ENCODE data around the gene RPTOR.

The RPTOR gene

DNA sequence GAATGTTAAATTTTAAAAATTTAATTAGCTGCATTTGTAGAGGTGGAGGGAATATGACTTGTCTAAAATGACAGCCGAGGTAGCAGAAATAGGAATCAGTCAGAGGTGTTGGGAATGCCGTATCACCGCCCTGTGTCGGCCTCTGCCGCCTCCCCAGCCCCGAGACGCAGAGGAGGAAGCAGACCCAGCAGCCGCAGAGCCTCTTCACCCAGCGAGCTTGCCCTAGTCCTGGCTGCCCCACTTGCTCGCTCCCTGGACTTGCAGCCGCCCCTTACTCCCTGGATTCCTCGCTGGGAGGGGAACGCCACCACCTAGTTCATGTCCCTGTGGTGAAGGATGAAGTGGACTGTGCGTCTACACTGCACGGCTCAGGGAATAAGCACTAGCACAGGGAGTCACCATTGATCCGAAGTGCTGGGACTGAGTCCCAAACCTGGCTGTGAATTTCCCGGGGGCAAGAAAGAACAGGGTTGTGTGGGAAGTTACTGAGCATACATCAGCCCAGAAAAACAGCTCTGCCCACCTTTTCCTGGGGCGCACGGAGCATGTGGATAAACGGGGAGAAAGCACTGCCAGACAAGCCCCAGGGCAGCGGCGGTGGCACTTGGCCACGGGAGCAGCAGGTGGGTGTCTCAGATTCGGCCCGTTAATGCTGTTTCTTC is 76.8 kb downstream of the RPTOR start:
- H3K23ac ChIP-seq (ENCODE audit: low read depth, low read length, poor library complexity) = no peak overlapping the region
- no peak overlapping the region for H3K14ac ChIP-seq (ENCODE audit: low read length)
- WGBS, 2 donors (ENCODE audit: extremely low coverage in 2 of 2, insufficient read length in 2 of 2, insufficient replicate concordance in 1 of 2) = no CpG with 5 or more reads among the region's 25 CpGs
- no peak overlapping the region for H2BK120ac ChIP-seq (ENCODE audit: low read depth, low read length)
- H2BK12ac ChIP-seq (ENCODE audit: low read length) = no peak overlapping the region
- H2AFZ ChIP-seq (ENCODE audit: low read length) = no peak overlapping the region
- no peak overlapping the region for H2BK5ac ChIP-seq (ENCODE audit: low read length)
- no peak overlapping the region for H2BK15ac ChIP-seq (ENCODE audit: low read length)
- H3K36me3 ChIP-seq (replicated peaks in 1 of 2; ENCODE audit: control insufficient read depth in 2 of 2, insufficient read depth in 2 of 2, low read length in 2 of 2) = peaks cover 0 to 5% of the 10 kb centered on the region in 2 donors
- no peak overlapping the region for H4K91ac ChIP-seq (ENCODE audit: low read depth, low read length, poor library complexity)
- H3K79me1 ChIP-seq (ENCODE audit: low read depth, low read length) = peaks cover 2% of the 10 kb centered on the region
- no peak overlapping the region for H3K27ac ChIP-seq (replicated peaks; ENCODE audit: low read length)
- peaks cover 0 to 2% of the 10 kb centered on the region in 2 donors for H3K4me1 ChIP-seq (ENCODE audit: control insufficient read depth in 2 of 2, insufficient read depth in 1 of 2, low read depth in 1 of 2, low read length in 2 of 2)
- H2AK5ac ChIP-seq (ENCODE audit: low read depth, low read length) = no peak overlapping the region
- no peak overlapping the region for H4K8ac ChIP-seq (ENCODE audit: low read depth, low read length)
- H3K27me3 ChIP-seq (ENCODE audit: control insufficient read depth in 3 of 3, insufficient read depth in 3 of 3, low read depth in 1 of 3, low read length in 3 of 3) = no peaks in the 10 kb centered on the region
- no peak for DNase-seq (ENCODE audit: low spot score)
- no peak overlapping the region for H3K4ac ChIP-seq (ENCODE audit: low read length)
- no peak overlapping the region for H3K18ac ChIP-seq (ENCODE audit: low read length)
- H3K4me2 ChIP-seq (ENCODE audit: insufficient read depth, low read length, poor library complexity, severe bottlenecking) = no peak overlapping the region
- no peak overlapping the region for H3K9ac ChIP-seq (ENCODE audit: low read depth, low read length, poor library complexity)
- H3K4me3 ChIP-seq (ENCODE audit: low read length in 2 of 2) = no peak overlapping the region
- H3K9me3 ChIP-seq (replicated peaks in 1 of 2; ENCODE audit: control insufficient read depth in 2 of 2, insufficient read depth in 1 of 2, low read depth in 1 of 2, low read length in 2 of 2) = peaks cover 0 to 2% of the 10 kb centered on the region in 2 donors

DNA sequence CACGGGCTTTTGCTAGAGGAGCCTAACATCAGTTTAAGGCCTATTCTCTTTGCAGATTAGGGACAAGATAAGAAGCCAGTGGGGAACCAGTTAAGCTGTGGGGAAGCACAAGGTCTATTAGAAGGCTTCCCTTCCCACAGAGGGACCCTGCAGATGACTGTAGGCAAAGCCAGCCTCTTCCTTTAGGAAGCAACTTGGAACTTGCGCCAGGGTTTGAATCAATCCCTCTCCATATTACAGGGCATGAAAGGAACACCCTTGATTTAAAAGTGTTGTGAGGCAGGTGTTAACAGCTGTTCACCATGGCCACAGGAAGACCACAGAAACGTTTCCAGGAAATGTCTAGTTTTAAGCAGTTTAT is 77.3 kb downstream of the RPTOR start:
- H3K4me2 ChIP-seq (ENCODE audit: insufficient read depth, low read length, poor library complexity, severe bottlenecking) = no peak overlapping the region
- H3K27me3 ChIP-seq (ENCODE audit: control insufficient read depth in 3 of 3, insufficient read depth in 3 of 3, low read depth in 1 of 3, low read length in 3 of 3) = no peaks in the 10 kb centered on the region
- no peak overlapping the region for H3K23ac ChIP-seq (ENCODE audit: low read depth, low read length, poor library complexity)
- H3K79me1 ChIP-seq (ENCODE audit: low read depth, low read length) = peaks cover 2% of the 10 kb centered on the region
- H3K9ac ChIP-seq (ENCODE audit: low read depth, low read length, poor library complexity) = no peak overlapping the region
- no peak overlapping the region for H2BK12ac ChIP-seq (ENCODE audit: low read length)
- no peak overlapping the region for H3K14ac ChIP-seq (ENCODE audit: low read length)
- H2BK15ac ChIP-seq (ENCODE audit: low read length) = no peak overlapping the region
- H3K18ac ChIP-seq (ENCODE audit: low read length) = no peak overlapping the region
- peaks cover 0 to 2% of the 10 kb centered on the region in 2 donors for H3K9me3 ChIP-seq (replicated peaks in 1 of 2; ENCODE audit: control insufficient read depth in 2 of 2, insufficient read depth in 1 of 2, low read depth in 1 of 2, low read length in 2 of 2)
- H4K91ac ChIP-seq (ENCODE audit: low read depth, low read length, poor library complexity) = no peak overlapping the region
- H3K4ac ChIP-seq (ENCODE audit: low read length) = no peak overlapping the region
- no peak overlapping the region for H2AK5ac ChIP-seq (ENCODE audit: low read depth, low read length)
- H3K4me1 ChIP-seq (ENCODE audit: control insufficient read depth in 2 of 2, insufficient read depth in 1 of 2, low read depth in 1 of 2, low read length in 2 of 2) = peaks cover 0 to 2% of the 10 kb centered on the region in 2 donors
- no CpG with 5 or more reads among the region's 3 CpGs for WGBS, 2 donors (ENCODE audit: extremely low coverage in 2 of 2, insufficient read length in 2 of 2, insufficient replicate concordance in 1 of 2)
- no peak overlapping the region for H2BK120ac ChIP-seq (ENCODE audit: low read depth, low read length)
- H4K8ac ChIP-seq (ENCODE audit: low read depth, low read length) = no peak overlapping the region
- no peak overlapping the region for H2AFZ ChIP-seq (ENCODE audit: low read length)
- no peak overlapping the region for H3K27ac ChIP-seq (replicated peaks; ENCODE audit: low read length)
- no peak overlapping the region for H2BK5ac ChIP-seq (ENCODE audit: low read length)
- no peak for DNase-seq (ENCODE audit: low spot score)
- H3K36me3 ChIP-seq (replicated peaks in 1 of 2; ENCODE audit: control insufficient read depth in 2 of 2, insufficient read depth in 2 of 2, low read length in 2 of 2) = peaks cover 0 to 9% of the 10 kb centered on the region in 2 donors
- no peak overlapping the region for H3K4me3 ChIP-seq (ENCODE audit: low read length in 2 of 2)

DNA sequence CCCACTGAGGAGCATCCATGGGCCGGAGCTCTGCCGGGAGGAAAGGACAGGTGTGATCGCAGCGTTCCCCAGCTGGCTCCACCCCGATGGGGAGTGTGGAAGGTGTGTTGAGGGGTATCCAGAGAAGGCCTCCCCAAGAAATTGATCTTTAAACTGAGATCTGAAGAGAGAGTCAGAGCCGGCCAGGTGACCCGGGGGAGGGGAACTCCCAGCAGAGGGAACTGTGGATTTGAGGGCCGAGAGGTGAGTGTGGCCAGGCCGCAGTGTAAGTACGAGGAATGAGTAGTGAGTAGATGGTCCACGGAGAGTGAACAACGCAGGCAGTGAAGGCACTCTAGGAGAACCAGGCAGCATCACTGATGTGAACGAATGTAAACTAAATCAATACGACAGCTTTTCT is 80.2 kb downstream of the RPTOR start:
- Histone ChIP-seq H3K23ac (ENCODE audit: low read depth, low read length, poor library complexity) (no peak overlapping the region), H3K79me1 (ENCODE audit: low read depth, low read length) (peaks cover 2% of the 10 kb centered on the region), H2BK5ac (ENCODE audit: low read length) (no peak overlapping the region), H3K9ac (ENCODE audit: low read depth, low read length, poor library complexity) (no peak overlapping the region), H2BK120ac (ENCODE audit: low read depth, low read length) (no peak overlapping the region), H3K27me3 (ENCODE audit: control insufficient read depth in 3 of 3, insufficient read depth in 3 of 3, low read depth in 1 of 3, low read length in 3 of 3) (no peaks in the 10 kb centered on the region), H4K8ac (ENCODE audit: low read depth, low read length) (no peak overlapping the region), H3K4ac (ENCODE audit: low read length) (no peak overlapping the region), H3K36me3 (replicated peaks in 1 of 2; ENCODE audit: control insufficient read depth in 2 of 2, insufficient read depth in 2 of 2, low read length in 2 of 2) (peaks cover 0 to 14% of the 10 kb centered on the region in 2 donors), H3K18ac (ENCODE audit: low read length) (no peak overlapping the region), H4K91ac (ENCODE audit: low read depth, low read length, poor library complexity) (no peak overlapping the region), H3K4me2 (ENCODE audit: insufficient read depth, low read length, poor library complexity, severe bottlenecking) (no peak overlapping the region), H3K4me3 (ENCODE audit: low read length in 2 of 2) (peak overlapping the region in 1 of 2 donors; percentile 32), H3K4me1 (ENCODE audit: control insufficient read depth in 2 of 2, insufficient read depth in 1 of 2, low read depth in 1 of 2, low read length in 2 of 2) (peaks cover 0 to 2% of the 10 kb centered on the region in 2 donors), H2BK12ac (ENCODE audit: low read length) (no peak overlapping the region), H3K14ac (ENCODE audit: low read length) (no peak overlapping the region), H3K27ac (replicated peaks; ENCODE audit: low read length) (no peak overlapping the region), H2AK5ac (ENCODE audit: low read depth, low read length) (no peak overlapping the region), H2BK15ac (ENCODE audit: low read length) (no peak overlapping the region), H3K9me3 (replicated peaks in 1 of 2; ENCODE audit: control insufficient read depth in 2 of 2, insufficient read depth in 1 of 2, low read depth in 1 of 2, low read length in 2 of 2) (peaks cover 0 to 14% of the 10 kb centered on the region in 2 donors), H2AFZ (ENCODE audit: low read length) (no peak overlapping the region)
- no peak for DNase-seq (ENCODE audit: low spot score)
- no CpG with 5 or more reads among the region's 14 CpGs for WGBS, 2 donors (ENCODE audit: extremely low coverage in 2 of 2, insufficient read length in 2 of 2, insufficient replicate concordance in 1 of 2)

DNA sequence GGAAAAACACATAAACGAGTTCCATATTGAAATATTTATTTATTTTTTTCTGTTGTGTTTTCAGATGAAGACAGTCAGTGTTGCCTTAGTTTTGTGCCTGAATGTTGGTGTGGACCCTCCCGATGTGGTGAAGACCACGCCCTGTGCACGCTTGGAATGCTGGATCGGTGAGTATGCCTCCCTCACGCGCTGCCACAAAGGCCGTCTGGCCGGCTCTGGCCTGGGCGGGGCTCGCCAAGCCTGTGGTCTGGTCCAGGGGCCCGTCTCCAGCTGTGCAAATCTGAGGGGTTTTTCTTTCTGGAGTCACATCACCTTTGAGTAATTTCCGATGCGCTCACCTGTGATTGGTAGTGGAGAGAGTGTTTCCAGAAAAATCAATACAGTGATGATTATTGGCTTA is 81.0 kb downstream of the RPTOR start:
- Histone ChIP-seq H2BK12ac (ENCODE audit: low read length) (no peak overlapping the region), H3K14ac (ENCODE audit: low read length) (no peak overlapping the region), H4K91ac (ENCODE audit: low read depth, low read length, poor library complexity) (no peak overlapping the region), H3K4me1 (ENCODE audit: control insufficient read depth in 2 of 2, insufficient read depth in 1 of 2, low read depth in 1 of 2, low read length in 2 of 2) (peaks cover 0 to 2% of the 10 kb centered on the region in 2 donors), H3K4ac (ENCODE audit: low read length) (no peak overlapping the region), H2AK5ac (ENCODE audit: low read depth, low read length) (no peak overlapping the region), H3K79me1 (ENCODE audit: low read depth, low read length) (peaks cover 2% of the 10 kb centered on the region), H3K9me3 (replicated peaks in 1 of 2; ENCODE audit: control insufficient read depth in 2 of 2, insufficient read depth in 1 of 2, low read depth in 1 of 2, low read length in 2 of 2) (peaks cover 0 to 22% of the 10 kb centered on the region in 2 donors), H4K8ac (ENCODE audit: low read depth, low read length) (no peak overlapping the region), H3K27me3 (ENCODE audit: control insufficient read depth in 3 of 3, insufficient read depth in 3 of 3, low read depth in 1 of 3, low read length in 3 of 3) (no peaks in the 10 kb centered on the region), H2BK15ac (ENCODE audit: low read length) (no peak overlapping the region), H3K23ac (ENCODE audit: low read depth, low read length, poor library complexity) (no peak overlapping the region), H3K36me3 (replicated peaks in 1 of 2; ENCODE audit: control insufficient read depth in 2 of 2, insufficient read depth in 2 of 2, low read length in 2 of 2) (peaks cover 0 to 14% of the 10 kb centered on the region in 2 donors), H3K27ac (replicated peaks; ENCODE audit: low read length) (no peak overlapping the region), H3K9ac (ENCODE audit: low read depth, low read length, poor library complexity) (no peak overlapping the region), H2BK5ac (ENCODE audit: low read length) (no peak overlapping the region), H3K4me3 (ENCODE audit: low read length in 2 of 2) (no peak overlapping the region), H2AFZ (ENCODE audit: low read length) (no peak overlapping the region), H3K4me2 (ENCODE audit: insufficient read depth, low read length, poor library complexity, severe bottlenecking) (no peak overlapping the region), H2BK120ac (ENCODE audit: low read depth, low read length) (no peak overlapping the region), H3K18ac (ENCODE audit: low read length) (no peak overlapping the region)
- WGBS, 2 donors (ENCODE audit: extremely low coverage in 2 of 2, insufficient read length in 2 of 2, insufficient replicate concordance in 1 of 2) = no CpG with 5 or more reads among the region's 14 CpGs
- no peak for DNase-seq (ENCODE audit: low spot score)

Measured in neuronal stem cell (in vitro differentiated cells).